Stimulated activated CD8-positive, alpha-beta memory T cell treated with anti-CD3 and anti-CD28 coated beads, Interleukin-2, amount 100 ng/mL, for 1 hour (primary cell): ENCODE data around the gene PTGS1.
"Not testable (repeated sequence)": the region's sequence is repeated elsewhere in the genome, so short reads cannot be mapped to it uniquely, and the experiment has no call there.

Experiments used
- DNase-seq, 2 donors: peaks; one replicate each; pipeline ENCODE4 v3.0.0-alpha.2; 2020; ENCODE audit warnings: low read depth in 2 of 2

Gene PTGS1

GRCh38 chr9:122347348-122348287, 23.2 kb upstream of the PTGS1 start:
- no peak for DNase-seq

GRCh38 chr9:122348288-122348777, 22.5 kb upstream of the PTGS1 start:
- DNase-seq: no peak

DNA sequence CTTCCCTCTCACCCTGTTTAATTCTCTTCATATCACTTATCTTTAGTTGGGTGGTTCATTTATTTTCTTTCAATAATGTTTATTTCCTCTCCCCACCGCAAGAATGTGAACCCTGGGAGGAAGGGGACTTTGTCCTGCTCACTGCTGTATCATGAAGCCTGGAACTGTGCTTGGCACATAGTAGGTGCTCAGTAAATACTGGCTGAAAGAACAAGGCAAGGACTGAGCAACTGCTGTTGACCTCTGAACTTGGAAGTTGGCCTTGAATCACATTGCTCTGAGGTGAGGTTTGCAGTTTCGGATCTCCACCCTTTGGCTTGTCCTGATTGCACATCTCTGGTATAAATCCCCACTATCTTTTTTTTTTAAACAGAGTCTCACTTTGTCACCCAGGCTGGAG, 22.0 kb upstream of the PTGS1 start:
- DNase-seq: no peak

GRCh38 chr9:122349201-122349600, 21.6 kb upstream of the PTGS1 start:
- DNase-seq: no peak

- peak; percentile 59 to 64 for DNase-seq
Observed at GRCh38 chr9:122350577-122351355, 20.1 kb upstream of the PTGS1 start.

- no peak for DNase-seq
Observed at GRCh38 chr9:122354536-122355199, 16.2 kb upstream of the PTGS1 start.

- DNase-seq: no peak
Observed at GRCh38 chr9:122355336-122355875, 15.4 kb upstream of the PTGS1 start.

DNA sequence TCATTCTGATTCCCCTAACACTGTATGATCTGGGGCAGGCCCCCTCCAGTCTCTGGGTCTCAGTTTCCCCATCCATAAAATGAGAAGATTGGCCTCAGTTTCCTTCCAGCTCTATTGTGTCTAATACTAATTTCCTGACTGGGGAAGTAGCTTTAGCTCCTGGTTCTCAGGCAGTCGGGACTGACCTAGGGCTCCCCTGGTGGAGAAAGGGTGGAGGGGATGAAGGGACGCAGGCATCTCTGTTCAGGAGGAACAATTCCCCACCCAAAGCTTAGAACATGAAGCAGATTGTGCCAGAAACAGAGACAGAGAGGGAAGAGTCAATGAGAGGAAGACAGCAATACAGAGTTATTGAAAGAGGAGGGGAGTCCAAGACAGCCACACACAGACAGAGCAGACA, 14.2 kb upstream of the PTGS1 start:
- DNase-seq: no peak

DNA sequence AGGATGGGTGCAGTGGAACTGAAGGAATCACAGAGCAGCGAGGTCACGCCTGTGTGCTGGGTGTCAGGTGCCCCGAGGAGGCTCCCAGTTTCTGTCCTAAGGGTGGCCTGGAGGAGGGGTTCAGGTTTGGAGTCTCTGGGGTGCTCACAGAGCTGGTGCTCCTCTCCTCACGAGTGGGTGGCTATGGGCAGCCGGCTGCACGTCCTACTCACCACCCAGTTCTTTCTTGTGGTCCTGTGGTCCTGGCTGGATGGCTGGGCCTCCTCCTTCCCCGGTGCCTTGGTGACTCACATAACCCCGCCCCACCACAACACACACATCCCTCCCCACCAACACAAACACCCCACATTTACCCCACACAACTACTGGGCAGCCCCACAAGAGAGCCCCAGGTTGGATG, 9.9 kb upstream of the PTGS1 start:
- no peak for DNase-seq

GRCh38 chr9:122363131-122363530, 7.7 kb upstream of the PTGS1 start:
- not testable (repeated sequence) for DNase-seq

DNA sequence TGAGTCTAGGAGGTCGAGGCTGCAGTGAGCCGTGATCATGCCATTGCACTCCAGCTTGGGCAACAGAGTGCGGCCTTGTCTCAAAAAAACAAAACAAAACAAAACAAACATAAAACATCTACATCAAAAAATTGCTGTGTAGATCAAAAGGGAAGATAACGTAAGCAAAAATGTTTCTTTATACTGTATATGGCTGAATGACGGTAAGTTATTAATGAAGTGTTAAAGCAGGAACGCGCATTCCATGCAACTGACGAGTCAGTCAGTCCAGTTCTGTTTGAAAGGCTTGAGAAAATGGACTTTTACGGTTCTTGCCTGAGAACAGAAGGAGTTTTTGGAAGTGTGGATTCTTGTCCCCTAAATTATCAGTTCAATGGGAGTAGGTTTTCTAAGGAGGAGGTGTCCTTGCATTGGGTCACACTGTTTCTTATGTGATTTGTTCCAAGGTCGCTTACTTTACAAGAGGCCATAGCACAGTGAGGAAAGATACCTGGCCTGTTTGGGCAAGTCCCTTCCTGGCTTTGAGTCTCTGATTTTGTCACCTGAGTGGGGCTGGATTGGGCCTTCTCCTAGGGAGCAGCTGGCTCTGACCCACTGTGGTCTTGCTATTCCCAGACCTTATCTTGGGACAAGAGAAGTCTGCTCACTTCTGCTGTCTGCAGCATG, 6.6 kb upstream of the PTGS1 start:
- no peak for DNase-seq

DNA sequence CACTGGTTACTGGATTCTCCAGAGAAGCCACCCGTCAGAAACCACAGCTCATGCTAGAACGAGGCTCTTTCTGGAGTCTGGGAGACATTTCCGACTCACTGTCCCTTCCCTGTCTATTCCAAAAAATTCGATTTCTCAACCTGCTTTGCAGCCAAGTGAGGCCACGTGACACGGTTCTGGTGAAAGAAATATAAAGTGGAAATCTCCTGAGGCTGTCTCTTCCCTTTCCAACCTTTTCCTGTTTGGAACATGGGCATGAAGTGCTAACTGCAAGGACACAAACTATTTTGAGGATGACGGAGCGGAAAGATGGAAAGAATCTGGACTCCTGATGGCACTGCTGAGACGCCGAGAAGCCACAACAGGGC, 6.1 kb upstream of the PTGS1 start:
- no peak for DNase-seq

GRCh38 chr9:122366074-122366660, 4.7 kb upstream of the PTGS1 start:
- DNase-seq: no peak

GRCh38 chr9:122367065-122367464, 3.8 kb upstream of the PTGS1 start:
- DNase-seq: no peak

- DNase-seq: no peak
Observed at GRCh38 chr9:122367774-122368460, 2.9 kb upstream of the PTGS1 start.

- DNase-seq: no peak
Observed at GRCh38 chr9:122368642-122369041, 2.2 kb upstream of the PTGS1 start.

DNA sequence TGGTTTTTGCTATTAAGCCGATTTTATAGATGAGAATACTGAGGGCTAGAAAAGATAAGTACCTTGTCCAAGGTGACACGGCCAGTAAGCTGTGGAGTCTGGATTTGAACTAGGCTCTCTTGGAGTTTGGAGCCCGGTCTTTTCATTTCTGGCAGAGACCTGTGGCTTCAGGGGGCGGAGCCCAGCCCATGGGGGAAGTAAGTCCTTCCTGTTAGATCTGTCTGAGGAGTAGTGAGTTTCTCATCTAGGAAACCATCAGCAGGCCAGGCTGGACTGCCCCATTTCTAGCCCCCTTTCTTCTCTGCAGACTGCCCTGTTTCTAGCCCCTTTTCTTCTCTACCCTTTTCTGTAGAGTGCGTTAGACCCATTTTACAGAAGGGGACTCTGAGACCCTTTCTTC, 521 bp upstream of the PTGS1 start:
- DNase-seq: no peak

DNA sequence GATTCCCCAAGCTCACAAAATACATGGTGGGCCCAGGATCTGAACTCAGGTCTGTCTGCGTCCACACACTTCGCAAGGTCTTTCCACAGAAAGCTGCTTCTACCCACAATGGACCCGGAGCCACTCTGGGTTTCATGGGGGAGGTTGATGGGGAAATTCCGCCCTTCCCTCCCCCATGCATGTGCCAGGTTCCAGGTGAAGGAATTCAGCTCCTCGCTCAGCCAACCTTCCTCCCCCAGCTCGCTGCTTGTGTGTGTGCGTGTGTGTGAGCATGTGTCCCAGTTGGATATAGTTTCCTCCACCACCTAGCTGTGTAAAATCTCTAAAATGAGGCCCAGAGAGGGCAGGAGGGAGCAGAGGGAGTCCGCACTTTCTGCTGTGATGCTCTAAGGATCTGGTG, 1.0 kb downstream of the PTGS1 start:
- DNase-seq: no peak

DNA sequence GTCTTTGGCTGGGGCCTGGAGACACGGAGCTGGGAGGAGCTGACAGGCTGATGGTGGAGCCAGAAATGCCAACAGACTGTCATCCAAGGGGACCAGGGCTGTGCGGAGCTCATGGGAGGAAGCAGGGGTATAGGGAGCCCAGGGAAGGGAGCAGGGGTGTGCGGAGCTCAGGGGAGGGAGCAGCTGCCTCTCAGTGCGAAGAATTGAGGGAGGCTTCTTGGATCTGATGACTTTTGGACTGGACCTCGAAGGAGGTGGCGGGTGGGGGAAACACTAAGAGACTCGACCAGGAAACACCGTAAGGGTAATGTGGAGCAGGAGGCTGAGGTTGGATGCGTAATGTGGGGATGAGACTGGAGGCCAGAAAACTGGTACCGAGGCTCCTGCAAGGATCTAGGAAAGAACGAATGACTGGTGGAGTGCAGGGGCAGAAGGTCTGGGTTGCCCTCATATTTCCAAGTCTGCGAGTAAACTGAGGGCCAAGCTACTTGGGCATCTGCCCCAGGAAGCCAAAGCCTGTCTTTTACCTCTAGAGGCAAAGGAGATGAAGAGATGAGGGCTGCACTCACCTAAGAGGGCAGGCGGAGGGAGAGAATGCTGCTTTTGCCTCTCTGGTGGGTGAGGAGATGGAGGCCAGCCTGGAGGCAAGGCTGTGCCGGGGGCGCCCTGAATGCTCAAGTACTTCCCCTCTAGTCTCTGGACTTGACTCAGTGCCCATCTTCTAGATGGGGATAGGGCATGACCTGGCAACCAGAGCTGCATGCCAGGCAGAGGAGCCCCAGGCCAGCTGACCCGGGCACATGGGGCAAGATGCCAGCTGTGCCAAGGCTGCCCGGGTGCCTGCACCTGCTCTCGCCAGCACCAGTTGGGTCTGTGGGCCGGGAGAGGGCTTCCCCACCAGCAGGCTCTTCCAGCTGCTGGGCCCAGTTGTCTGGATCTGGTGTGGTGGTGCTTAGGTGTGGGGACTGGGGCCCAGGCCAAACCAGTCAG, 2.3 kb downstream of the PTGS1 start:
- DNase-seq: no peak
